NB4 (cell line): ENCODE measurements around the gene MRPL27.

ENCODE experiments used
- DNase-seq: peaks from one replicate; pipeline ENCODE4 v3.0.0; 2010; ENCODE audit warnings: low read depth
- H3K4me3 ChIP-seq: one replicate; pipeline ENCODE4 v1.5.1; 2011; ENCODE audit warnings: mild to moderate bottlenecking, low read depth, low read length, moderate library complexity
- MYC ChIP-seq: IDR thresholded peaks from 2 replicates; pipeline ENCODE4 v1.6.1; 2011; ENCODE audit warnings: low read depth, low read length
- POLR2A ChIP-seq: IDR thresholded peaks from 2 replicates; pipeline ENCODE4 v1.6.1; 2011; ENCODE audit warnings: mild to moderate bottlenecking; ENCODE audit not compliant: insufficient read length; ENCODE audit errors: extremely low read depth
- TF ChIP-seq, protein P1 (sequence below): IDR thresholded peaks from one replicate; pipeline ENCODE4 v1.5.1; 2012; ENCODE audit warnings: low read depth, low read length
- TF ChIP-seq, protein P2 (sequence below): IDR thresholded peaks from 2 replicates; pipeline ENCODE4 v1.6.1; 2011; ENCODE audit warnings: low read depth, low read length

MRPL27 gene

DNA sequence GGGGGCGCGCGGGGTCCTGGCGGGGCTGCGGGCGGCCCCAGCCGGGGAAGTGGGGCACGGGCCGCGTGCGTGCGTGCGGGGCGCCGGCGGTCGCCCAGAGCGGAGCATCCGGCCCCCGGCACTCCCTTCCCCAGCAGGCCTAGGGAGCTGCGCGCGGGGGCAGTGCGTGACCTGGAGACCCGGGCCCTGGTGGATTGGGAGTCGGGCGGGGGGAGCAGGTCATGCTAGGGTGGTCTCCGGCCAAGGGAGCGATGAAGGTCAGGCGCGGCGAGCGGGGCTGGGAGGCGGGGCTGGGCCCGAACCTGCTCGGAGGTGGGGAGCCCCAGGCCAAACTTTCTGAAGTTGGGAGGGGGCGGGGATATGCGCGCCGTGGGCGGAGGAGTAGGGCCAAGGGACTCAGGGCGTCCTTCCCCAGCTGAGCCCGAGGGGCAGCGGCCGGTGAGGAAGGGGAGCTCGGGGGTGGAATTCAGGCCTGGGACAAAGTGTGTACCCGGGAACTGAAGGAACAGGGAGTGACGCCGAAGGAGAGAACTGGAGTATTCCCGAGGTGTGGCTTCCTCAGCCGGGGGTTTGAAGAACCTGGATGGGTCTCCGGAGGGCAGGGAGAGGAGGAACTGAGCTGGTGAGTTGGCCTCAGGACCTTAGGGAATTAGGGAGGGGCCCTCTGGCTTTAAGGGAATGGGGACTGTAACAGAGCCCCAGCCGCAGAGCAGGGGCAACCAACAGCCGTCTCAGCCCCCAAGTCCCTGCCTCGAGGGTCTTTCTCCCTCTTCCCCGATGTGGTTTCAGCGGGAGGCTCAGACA is 26.5 kb downstream of the MRPL27 start:
- peak overlapping the region; percentile 78 for H3K4me3 ChIP-seq
- peak; percentile 65 for DNase-seq
- TF ChIP-seq MYC = peak; percentile 34; the same call in 1 of the 2 replicates
- TF ChIP-seq, protein P1, sequence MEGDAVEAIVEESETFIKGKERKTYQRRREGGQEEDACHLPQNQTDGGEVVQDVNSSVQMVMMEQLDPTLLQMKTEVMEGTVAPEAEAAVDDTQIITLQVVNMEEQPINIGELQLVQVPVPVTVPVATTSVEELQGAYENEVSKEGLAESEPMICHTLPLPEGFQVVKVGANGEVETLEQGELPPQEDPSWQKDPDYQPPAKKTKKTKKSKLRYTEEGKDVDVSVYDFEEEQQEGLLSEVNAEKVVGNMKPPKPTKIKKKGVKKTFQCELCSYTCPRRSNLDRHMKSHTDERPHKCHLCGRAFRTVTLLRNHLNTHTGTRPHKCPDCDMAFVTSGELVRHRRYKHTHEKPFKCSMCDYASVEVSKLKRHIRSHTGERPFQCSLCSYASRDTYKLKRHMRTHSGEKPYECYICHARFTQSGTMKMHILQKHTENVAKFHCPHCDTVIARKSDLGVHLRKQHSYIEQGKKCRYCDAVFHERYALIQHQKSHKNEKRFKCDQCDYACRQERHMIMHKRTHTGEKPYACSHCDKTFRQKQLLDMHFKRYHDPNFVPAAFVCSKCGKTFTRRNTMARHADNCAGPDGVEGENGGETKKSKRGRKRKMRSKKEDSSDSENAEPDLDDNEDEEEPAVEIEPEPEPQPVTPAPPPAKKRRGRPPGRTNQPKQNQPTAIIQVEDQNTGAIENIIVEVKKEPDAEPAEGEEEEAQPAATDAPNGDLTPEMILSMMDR = no peak

DNA sequence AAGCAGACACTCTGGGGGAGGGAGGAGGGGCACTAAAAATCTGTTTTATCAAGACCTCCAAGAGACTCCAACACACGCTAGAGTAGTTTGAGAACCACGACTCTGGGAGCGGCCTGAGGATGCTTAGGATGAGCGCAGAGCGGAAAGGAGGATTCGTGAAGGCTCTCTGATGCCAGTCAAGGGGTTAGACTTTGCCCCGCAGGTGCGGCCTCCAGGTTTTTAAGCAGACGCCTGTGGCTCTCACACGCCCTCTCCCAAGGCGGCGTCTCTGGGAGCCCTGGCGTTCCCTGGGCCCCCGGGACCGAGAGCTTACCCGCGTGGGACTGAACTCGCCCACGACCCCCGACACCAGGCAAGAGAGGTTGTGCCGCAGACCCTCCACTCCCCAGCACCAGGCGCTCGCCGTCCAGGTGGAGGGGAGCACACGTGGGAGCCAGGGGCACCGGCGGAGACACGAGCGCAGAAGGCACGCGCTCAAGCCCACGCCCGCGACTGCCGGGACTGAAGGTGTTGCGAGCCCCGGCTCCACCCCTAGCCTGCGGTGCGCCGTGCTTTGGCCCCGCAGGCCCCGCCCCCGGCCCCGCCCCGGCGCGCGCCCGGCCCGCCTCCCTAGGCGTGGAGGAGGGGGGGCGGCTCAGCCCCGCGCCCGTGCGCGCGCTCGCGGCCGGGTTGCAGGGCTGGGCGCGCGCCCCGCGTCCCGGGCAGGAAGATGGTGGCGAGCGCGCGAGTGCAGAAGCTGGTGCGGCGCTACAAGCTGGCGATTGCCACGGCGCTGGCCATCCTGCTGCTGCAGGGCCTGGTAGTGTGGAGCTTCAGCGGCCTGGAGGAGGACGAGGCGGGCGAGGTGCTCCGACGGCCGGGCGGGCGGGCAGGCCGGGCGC is 27.3 kb downstream of the MRPL27 start, which contains the start of gene XYLT2:
Gene XYLT2 (plus strand): TSS at position 695 of the 881 bp plus-strand sequence. CDS start 15 bp downstream, at position 710.
- TF ChIP-seq, protein P2, sequence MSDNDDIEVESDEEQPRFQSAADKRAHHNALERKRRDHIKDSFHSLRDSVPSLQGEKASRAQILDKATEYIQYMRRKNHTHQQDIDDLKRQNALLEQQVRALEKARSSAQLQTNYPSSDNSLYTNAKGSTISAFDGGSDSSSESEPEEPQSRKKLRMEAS = peak; percentile 67; the same call in 1 of the 2 replicates
- TF ChIP-seq MYC = peak; percentile 41; the same call in 1 of the 2 replicates
- TF ChIP-seq, protein P1 = no peak
- peak; percentile 61 for TF ChIP-seq POLR2A
- peak; percentile 90 for DNase-seq
- H3K4me3 ChIP-seq = peak within 1 kb of the TSS; percentile 78

DNA sequence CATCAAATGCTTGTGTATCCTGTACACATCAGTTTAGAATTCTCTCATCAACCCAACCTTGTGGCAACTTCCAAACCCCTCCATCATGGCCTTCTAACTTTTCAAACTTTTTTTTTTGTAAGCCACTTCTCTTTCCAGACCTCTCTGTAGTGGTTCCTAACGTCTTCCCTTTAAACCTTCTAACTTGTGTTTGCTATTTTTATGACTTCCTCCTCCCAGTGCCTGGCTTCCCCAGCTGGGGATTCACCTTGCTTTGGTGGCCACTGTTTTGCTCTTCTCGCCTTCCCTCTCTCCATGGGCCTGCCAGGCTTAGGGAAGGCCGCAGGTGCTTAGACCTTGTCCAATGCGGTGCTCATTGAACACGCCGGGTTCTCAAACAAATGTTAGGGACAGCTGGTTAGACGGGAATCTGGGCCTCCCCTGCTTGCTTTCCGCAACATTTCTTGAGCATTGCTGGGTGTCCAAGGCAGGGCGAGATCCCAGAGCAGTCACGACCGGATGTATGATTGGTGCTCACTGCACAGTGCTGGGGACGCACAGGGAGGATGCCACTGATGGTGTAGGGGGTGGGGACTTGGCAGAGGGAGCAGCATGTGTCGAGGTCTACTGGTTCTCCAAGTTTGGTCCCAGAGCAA is 28.1 kb downstream of the MRPL27 start:
- peak; percentile 41 for DNase-seq
- H3K4me3 ChIP-seq = no peak overlapping the region
- TF ChIP-seq, protein P2 = no peak
- no peak for TF ChIP-seq MYC
- TF ChIP-seq, protein P1 = no peak
- TF ChIP-seq POLR2A = no peak

DNA sequence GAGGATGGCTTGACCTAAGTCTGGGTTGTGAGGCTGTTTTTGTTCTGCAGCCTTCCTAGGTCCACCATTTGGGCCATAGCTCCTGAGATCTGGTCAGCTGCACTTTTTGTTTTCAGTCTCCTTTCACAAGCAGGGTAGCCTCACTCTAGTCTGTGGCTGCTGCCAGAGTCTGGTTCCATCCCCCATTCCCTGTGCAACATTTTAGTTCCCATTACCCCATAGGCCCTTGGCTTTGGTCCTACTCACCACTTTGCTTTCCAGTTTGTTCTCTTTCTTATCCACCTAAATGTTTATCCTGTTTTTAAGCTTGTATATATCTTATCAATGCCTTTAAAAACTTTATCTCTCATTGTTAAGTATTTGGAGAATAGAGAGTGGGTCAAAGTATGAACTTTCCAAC is 33.6 kb downstream of the MRPL27 start:
- no peak for TF ChIP-seq POLR2A
- TF ChIP-seq, protein P1 = no peak
- no peak for TF ChIP-seq MYC
- TF ChIP-seq, protein P2 = no peak
- H3K4me3 ChIP-seq = no peak overlapping the region
- DNase-seq = no peak

DNA sequence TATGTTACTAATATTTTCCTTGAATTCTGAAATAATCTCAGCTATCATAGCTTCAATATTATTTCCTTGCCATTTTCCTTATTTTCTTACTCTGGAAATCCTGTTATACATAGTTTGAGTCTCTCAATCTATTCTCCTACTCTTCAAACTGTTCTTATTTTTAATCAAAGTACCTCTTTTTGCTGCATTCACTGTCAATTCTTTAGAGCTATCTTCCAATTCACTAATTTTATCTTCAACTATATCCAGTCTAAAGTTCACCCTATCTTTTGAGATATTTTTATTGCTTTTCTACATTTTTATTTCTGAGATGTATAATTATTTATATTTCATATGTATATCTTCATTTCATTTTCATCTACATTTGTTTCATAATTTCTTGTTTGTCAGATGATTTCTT is 34.3 kb downstream of the MRPL27 start:
- no peak for DNase-seq
- TF ChIP-seq MYC = no peak
- TF ChIP-seq, protein P1 = no peak
- no peak for TF ChIP-seq POLR2A
- TF ChIP-seq, protein P2 = no peak
- H3K4me3 ChIP-seq = no peak overlapping the region
